IMR-90 (cell line): ENCODE results near the gene ZNF620.

Experiments used
- BHLHE40 ChIP-seq: fragments of 150-350 bp; IDR thresholded peaks from 2 replicates; pipeline ENCODE4 v1.6.1; 2016; ENCODE audit warnings: mild to moderate bottlenecking, low read depth, low read length
- CEBPB ChIP-seq: IDR thresholded peaks from 2 replicates; pipeline ENCODE4 v1.6.1; 2012; ENCODE audit warnings: low read depth, low read length, improper control_type of control experiment
- CTCF ChIP-seq: conservative IDR thresholded peaks from 2 replicates; pipeline ENCODE4 v1.5.1; 2012; ENCODE audit warnings: mild to moderate bottlenecking, low read depth, low read length, improper control_type of control experiment
- MAFK ChIP-seq: IDR thresholded peaks from 2 replicates; pipeline ENCODE4 v1.6.1; 2012; ENCODE audit warnings: low read depth, low read length, improper control_type of control experiment
- MAZ ChIP-seq: IDR thresholded peaks from 2 replicates; pipeline ENCODE4 v1.6.1; 2012; ENCODE audit warnings: low read depth, mild to moderate bottlenecking, low read length, improper control_type of control experiment, moderate library complexity, borderline replicate concordance
- NFE2L2 ChIP-seq: fragments of 150-350 bp; IDR thresholded peaks from 2 replicates; pipeline ENCODE4 v1.6.1; 2016; ENCODE audit warnings: low read depth, mild to moderate bottlenecking, low read length
- POLR2A ChIP-seq: IDR thresholded peaks from 2 replicates; pipeline ENCODE4 v1.6.1; 2012; ENCODE audit warnings: mild to moderate bottlenecking, low read depth, low read length
- RAD21 ChIP-seq: IDR thresholded peaks from 2 replicates; pipeline ENCODE4 v1.6.1; 2012; ENCODE audit warnings: low read length, improper control_type of control experiment
- RCOR1 ChIP-seq: IDR thresholded peaks from 2 replicates; pipeline ENCODE4 v1.6.1; 2012; ENCODE audit warnings: mild to moderate bottlenecking, low read length, improper control_type of control experiment; ENCODE audit not compliant: insufficient replicate concordance
- RFX5 ChIP-seq: IDR thresholded peaks from 2 replicates; pipeline ENCODE4 v1.8.0; 2012; ENCODE audit warnings: low read depth, mild to moderate bottlenecking, low read length, moderate library complexity
- SMC3 ChIP-seq: fragments of 150-350 bp; IDR thresholded peaks from 2 replicates; pipeline ENCODE4 v1.6.1; 2016; ENCODE audit warnings: low read depth, mild to moderate bottlenecking, antibody characterized with exemption, low read length, moderate library complexity
- TF ChIP-seq, protein P1 (sequence below): fragments of 150-350 bp; IDR thresholded peaks from 2 replicates; pipeline ENCODE4 v1.6.1; 2016; ENCODE audit warnings: low read depth, mild to moderate bottlenecking, low read length, moderate library complexity, borderline replicate concordance
- TF ChIP-seq, protein P2 (sequence below): fragments of 150-350 bp; IDR thresholded peaks from 2 replicates; pipeline ENCODE4 v1.6.1; 2017; ENCODE audit warnings: mild to moderate bottlenecking, antibody characterized with exemption, low read length, low read depth

- TF ChIP-seq CTCF (no peak), BHLHE40 (no peak), POLR2A (no peak), SMC3 (no peak), RAD21 (no peak), RCOR1 (no peak), NFE2L2 (no peak), MAZ (no peak), MAFK (no peak), CEBPB (no peak), RFX5 (no peak)
- TF ChIP-seq, protein P1, sequence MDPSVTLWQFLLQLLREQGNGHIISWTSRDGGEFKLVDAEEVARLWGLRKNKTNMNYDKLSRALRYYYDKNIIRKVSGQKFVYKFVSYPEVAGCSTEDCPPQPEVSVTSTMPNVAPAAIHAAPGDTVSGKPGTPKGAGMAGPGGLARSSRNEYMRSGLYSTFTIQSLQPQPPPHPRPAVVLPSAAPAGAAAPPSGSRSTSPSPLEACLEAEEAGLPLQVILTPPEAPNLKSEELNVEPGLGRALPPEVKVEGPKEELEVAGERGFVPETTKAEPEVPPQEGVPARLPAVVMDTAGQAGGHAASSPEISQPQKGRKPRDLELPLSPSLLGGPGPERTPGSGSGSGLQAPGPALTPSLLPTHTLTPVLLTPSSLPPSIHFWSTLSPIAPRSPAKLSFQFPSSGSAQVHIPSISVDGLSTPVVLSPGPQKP = no peak
- TF ChIP-seq, protein P2, sequence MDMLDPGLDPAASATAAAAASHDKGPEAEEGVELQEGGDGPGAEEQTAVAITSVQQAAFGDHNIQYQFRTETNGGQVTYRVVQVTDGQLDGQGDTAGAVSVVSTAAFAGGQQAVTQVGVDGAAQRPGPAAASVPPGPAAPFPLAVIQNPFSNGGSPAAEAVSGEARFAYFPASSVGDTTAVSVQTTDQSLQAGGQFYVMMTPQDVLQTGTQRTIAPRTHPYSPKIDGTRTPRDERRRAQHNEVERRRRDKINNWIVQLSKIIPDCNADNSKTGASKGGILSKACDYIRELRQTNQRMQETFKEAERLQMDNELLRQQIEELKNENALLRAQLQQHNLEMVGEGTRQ = no peak
Measured at GRCh38 chr3:40456279-40456939, 49.4 kb upstream of the ZNF620 start.
